Stimulated activated CD8-positive, alpha-beta memory T cell treated with anti-CD3 and anti-CD28 coated beads, Interleukin-7, amount 100 ng/mL, for 4 hours (primary cell): Measurements from ENCODE around the gene GPR3.
A peak's percentile ranks its signal among the peaks of the same experiment; 100 is the strongest.
"Not testable (repeated sequence)": the region's sequence is repeated elsewhere in the genome, so short reads cannot be mapped to it uniquely, and the experiment has no call there.

Experiments
- DNase-seq, 2 donors: peaks; one replicate each; pipeline ENCODE4 v3.0.0-alpha.2; 2020; ENCODE audit warnings: low read depth in 2 of 2

Gene GPR3

GRCh38 chr1:27379564-27380122 is 12.8 kb upstream of the GPR3 start:
- no peak for DNase-seq

- no peak for DNase-seq
These were observed 12.2 kb upstream of the GPR3 start for GRCh38 chr1:27380224-27380623.

- DNase-seq: no peak
These were observed 11.4 kb upstream of the GPR3 start for GRCh38 chr1:27380766-27381733.

- no peak for DNase-seq
These were observed 10.3 kb upstream of the GPR3 start for GRCh38 chr1:27381969-27382762.

GRCh38 chr1:27383039-27383605 is 9.3 kb upstream of the GPR3 start, which contains the start of gene CD164L2:
CD164L2 (minus strand) TSS chr1:27383333; CDS start chr1:27383239, 94 bp downstream.
- no peak for DNase-seq

- DNase-seq: no peak
These were observed 8.8 kb upstream of the GPR3 start for GRCh38 chr1:27383661-27384060.

- not testable (repeated sequence) for DNase-seq
These were observed 7.6 kb upstream of the GPR3 start for GRCh38 chr1:27384797-27385196.

GRCh38 chr1:27388337-27389005 is 4.0 kb upstream of the GPR3 start:
- DNase-seq: peak; percentile 50 to 58

GRCh38 chr1:27391511-27392095 is 819 bp upstream of the GPR3 start:
- no peak for DNase-seq

- no peak for DNase-seq
These were observed 585 bp downstream of the GPR3 start for GRCh38 chr1:27392778-27393635.

- DNase-seq: no peak
These were observed 1.3 kb downstream of the GPR3 start for GRCh38 chr1:27393641-27394281.

- DNase-seq: no peak
These were observed 1.8 kb downstream of the GPR3 start for GRCh38 chr1:27394282-27394658.

GRCh38 chr1:27394925-27395324 is 2.5 kb downstream of the GPR3 start:
- DNase-seq: no peak

- peak; percentile 59 to 63 for DNase-seq
These were observed 3.2 kb downstream of the GPR3 start for GRCh38 chr1:27395441-27396195.

- DNase-seq: no peak
These were observed 4.7 kb downstream of the GPR3 start for GRCh38 chr1:27397110-27397509.

- no peak for DNase-seq
These were observed 5.3 kb downstream of the GPR3 start for GRCh38 chr1:27397749-27398148.

GRCh38 chr1:27398405-27399149 is 6.2 kb downstream of the GPR3 start:
- no peak for DNase-seq
